ENCODE results near the gene ACTA2. TPM values are rescaled to one million over a fixed set of nuclear protein-coding genes. Genes with fewer than 3 reads are reported as not detected.

Gene ACTA2
- total RNA-seq, 1 donor from 2014 or later = 8.8 TPM

GRCh38 chr10:88957381-88957780, 4.8 kb upstream of the ACTA2 start:
- intact Hi-C loops (cut with micrococcal nuclease) = no loop called here
- Mint-ChIP-seq H3K9me3 (no peaks in the 10 kb centered on the region), H3K27me3 (peaks cover 1% of the 10 kb centered on the region), H3K4me3 (no peak overlapping the region), H3K4me1 (peaks cover 21% of the 10 kb centered on the region), H3K36me3 (ENCODE audit: low read depth) (peaks cover under 1% of the 10 kb centered on the region), H3K27ac (no peak overlapping the region)
- DNase-seq = no peak

DNA sequence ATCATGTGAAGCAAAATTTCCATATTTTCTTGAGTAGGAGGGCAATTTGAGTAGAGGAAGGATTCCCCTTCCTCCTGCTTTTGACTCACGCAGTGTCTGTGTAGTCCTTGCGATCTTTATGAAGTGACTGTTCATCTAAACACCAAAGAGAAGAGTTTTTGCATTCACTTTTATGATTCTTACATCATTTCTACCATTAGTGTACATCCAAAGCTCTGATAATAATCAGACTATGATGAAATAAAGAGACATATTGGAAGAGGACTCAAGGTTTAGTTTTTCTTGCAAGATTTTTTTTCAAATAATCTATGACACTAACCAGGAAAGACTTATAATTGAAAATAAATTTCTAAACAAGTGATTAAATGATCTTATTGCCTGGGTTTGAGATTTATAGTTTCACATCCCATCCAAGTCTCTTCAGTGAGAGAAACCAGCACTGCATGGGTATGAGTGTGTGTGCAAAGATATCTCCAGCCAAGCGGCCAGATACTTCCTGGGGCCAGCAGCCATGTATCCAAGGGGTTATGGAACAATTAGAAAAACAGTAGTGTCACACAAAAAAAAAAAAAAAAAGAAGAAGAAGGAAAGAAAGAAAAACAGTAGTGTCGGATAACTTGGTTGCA, 2.0 kb upstream of the ACTA2 start:
- intact Hi-C loops (cut with micrococcal nuclease) = no loop called here
- Mint-ChIP-seq H3K36me3 (ENCODE audit: low read depth) (peaks cover 2% of the 10 kb centered on the region), H3K4me3 (no peak overlapping the region), H3K27me3 (no peaks in the 10 kb centered on the region), H3K4me1 (no peaks in the 10 kb centered on the region), H3K9me3 (no peaks in the 10 kb centered on the region), H3K27ac (no peak overlapping the region)
- no peak for DNase-seq

GRCh38 chr10:88953662-88954061, 1.1 kb upstream of the ACTA2 start:
- Mint-ChIP-seq H3K4me1 (no peaks in the 10 kb centered on the region), H3K27me3 (no peaks in the 10 kb centered on the region), H3K4me3 (no peak overlapping the region), H3K27ac (no peak overlapping the region), H3K9me3 (no peaks in the 10 kb centered on the region), H3K36me3 (ENCODE audit: low read depth) (peaks cover 2% of the 10 kb centered on the region)
- intact Hi-C loops (cut with micrococcal nuclease) = no loop called here
- no peak for DNase-seq

DNA sequence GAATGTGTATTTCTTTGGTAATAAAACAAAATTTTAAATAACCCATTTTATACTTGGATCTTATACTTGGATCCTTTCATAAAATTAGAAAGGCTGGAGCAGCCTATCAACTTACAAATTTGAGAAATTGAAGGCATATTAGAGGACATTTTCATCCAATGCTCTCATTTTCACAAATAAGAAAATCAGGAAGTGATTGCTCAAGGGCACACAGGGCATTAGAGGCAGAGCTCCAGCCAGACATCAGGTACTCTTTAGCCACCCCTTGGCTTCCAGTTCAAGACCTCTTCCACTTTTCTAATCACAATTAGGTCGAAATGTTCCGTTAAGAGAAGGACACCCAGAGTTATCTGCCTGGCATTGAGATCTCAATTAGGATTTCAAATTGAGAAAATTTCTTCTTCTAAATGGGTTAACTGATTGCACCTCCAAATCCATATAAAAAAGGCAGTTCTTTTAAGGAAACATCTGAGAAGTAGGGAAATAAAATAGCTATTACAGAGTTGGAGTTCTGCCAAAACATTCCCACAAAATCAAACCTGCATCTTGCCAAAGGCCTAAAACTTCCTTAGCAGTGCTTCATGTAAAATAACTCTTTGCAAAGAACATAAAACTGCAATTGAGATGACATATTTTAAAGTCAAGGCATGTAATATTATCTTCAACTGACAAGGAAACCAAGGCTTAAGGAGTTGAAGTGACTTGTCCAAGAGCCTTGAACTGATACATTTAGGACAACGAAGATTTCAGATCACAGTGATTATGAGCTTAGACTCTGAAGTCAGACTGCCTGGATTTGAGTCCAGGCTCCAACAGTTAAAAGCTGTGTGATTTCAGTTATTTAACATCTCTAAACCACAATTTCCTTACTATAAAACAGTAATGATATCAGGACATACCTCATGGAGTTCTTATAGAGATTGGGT, 2.4 kb downstream of the ACTA2 start:
- H3K4me3 Mint-ChIP-seq = no peak overlapping the region
- intact Hi-C loops (cut with micrococcal nuclease) = no loop called here
- H3K4me1 Mint-ChIP-seq = peaks cover 4% of the 10 kb centered on the region
- H3K9me3 Mint-ChIP-seq = no peaks in the 10 kb centered on the region
- no peak overlapping the region for H3K27ac Mint-ChIP-seq
- peaks cover 9% of the 10 kb centered on the region for H3K36me3 Mint-ChIP-seq (ENCODE audit: low read depth)
- no peaks in the 10 kb centered on the region for H3K27me3 Mint-ChIP-seq
- no peak for DNase-seq

DNA sequence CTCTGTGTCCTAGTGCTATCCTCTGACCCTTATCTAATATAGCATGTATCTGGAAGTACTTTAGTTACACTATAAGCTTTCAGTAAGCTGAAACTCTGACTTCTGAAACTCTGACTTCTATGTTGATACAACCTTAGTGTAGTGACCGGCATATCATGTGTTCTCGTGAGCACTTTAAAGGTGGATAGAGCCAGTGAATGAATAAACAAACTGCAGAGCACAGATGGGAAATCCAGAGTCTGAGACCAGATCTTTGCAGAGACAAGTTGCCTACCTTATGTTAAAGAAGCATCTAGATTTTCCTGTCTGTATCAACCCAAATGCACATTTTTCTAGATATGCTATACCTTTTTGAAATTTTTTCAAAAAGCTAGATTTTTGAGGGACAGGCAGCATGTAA, 3.5 kb downstream of the ACTA2 start:
- Mint-ChIP-seq H3K27me3 (no peaks in the 10 kb centered on the region), H3K4me3 (no peak overlapping the region), H3K36me3 (ENCODE audit: low read depth) (peaks cover 9% of the 10 kb centered on the region), H3K27ac (no peak overlapping the region), H3K4me1 (peaks cover 12% of the 10 kb centered on the region), H3K9me3 (no peaks in the 10 kb centered on the region)
- no peak for DNase-seq
- intact Hi-C loops (cut with micrococcal nuclease) = no loop called here

DNA sequence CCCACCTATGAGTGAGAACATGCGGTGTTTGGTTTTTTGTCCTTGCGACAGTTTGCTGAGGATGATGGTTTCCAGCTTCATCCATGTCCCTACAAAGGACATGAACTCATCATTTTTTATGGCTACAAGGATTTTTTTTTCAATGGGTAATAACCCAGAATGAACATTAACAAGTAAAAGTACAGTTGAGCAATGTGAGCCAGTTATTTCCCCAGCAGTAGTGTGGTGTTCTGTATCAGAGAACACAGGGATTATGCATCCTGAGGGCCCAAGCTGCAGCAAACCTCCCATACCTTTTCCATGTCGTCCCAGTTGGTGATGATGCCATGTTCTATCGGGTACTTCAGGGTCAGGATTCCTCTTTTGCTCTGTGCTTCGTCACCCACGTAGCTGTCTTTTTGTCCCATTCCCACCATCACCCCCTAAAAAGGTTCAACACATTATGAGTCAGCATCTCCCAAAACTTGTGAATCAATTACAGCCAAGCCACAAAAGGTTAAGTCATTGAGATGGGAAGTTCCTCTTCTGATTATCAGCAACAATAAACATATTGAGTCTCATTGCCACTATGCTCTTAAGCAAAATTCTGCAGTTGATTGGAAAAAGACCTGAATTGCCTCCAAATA, 5.5 kb downstream of the ACTA2 start:
- Mint-ChIP-seq H3K4me3 (no peak overlapping the region), H3K9me3 (no peaks in the 10 kb centered on the region), H3K4me1 (peaks cover 12% of the 10 kb centered on the region), H3K27me3 (no peaks in the 10 kb centered on the region), H3K27ac (no peak overlapping the region), H3K36me3 (ENCODE audit: low read depth) (peaks cover 15% of the 10 kb centered on the region)
- intact Hi-C loops (cut with micrococcal nuclease) = no loop called here
- no peak for DNase-seq

- Mint-ChIP-seq H3K27me3 (no peaks in the 10 kb centered on the region), H3K9me3 (no peaks in the 10 kb centered on the region), H3K36me3 (ENCODE audit: low read depth) (peaks cover 21% of the 10 kb centered on the region), H3K4me1 (peaks cover 12% of the 10 kb centered on the region), H3K4me3 (no peak overlapping the region), H3K27ac (no peak overlapping the region)
- no peak for DNase-seq
- intact Hi-C loops (cut with micrococcal nuclease) = no loop called here
Measured at GRCh38 chr10:88946200-88946599, 6.4 kb downstream of the ACTA2 start.

DNA sequence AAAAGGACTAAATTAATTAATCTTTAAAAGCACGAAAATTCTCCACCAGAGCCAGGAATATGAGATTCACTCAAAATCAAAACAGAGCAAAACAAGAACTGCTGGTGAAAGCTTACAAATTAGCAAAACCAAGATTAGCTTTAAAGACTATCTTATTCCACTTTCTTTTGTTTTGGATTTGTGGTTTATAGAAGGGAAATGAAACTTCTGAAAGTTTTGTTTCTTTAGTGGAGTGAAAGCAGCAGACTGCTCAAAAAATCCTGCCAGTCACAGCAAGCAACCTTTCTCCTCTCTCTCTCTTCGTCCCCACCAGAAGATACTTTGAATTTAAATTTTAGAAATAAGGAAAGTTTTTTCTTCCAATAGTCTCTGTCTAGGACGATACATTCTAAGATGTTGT, 7.8 kb downstream of the ACTA2 start:
- peaks cover 22% of the 10 kb centered on the region for H3K36me3 Mint-ChIP-seq (ENCODE audit: low read depth)
- intact Hi-C loops (cut with micrococcal nuclease) = no loop called here
- no peak overlapping the region for H3K27ac Mint-ChIP-seq
- H3K9me3 Mint-ChIP-seq = no peaks in the 10 kb centered on the region
- H3K4me3 Mint-ChIP-seq = no peak overlapping the region
- H3K27me3 Mint-ChIP-seq = no peaks in the 10 kb centered on the region
- no peak for DNase-seq
- H3K4me1 Mint-ChIP-seq = peaks cover 12% of the 10 kb centered on the region

DNA sequence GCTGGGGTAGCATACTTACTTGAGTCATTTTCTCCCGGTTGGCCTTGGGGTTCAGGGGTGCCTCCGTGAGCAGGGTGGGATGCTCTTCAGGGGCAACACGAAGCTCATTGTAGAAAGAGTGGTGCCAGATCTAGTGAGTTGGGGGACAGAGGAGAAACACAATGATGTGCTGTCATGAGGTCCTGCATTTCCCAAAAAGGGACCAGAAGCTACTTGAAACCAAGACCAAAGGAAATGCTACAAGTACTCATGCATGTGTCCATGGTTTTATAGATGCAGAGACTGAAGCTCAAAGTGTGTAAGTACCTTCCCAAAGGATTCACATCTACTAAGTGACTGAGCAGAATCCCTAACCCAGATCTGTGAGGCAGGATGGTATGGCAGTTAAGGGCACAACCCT, 8.8 kb downstream of the ACTA2 start:
- no peaks in the 10 kb centered on the region for H3K9me3 Mint-ChIP-seq
- no peak overlapping the region for H3K4me3 Mint-ChIP-seq
- DNase-seq = no peak
- no peaks in the 10 kb centered on the region for H3K27me3 Mint-ChIP-seq
- intact Hi-C loops (cut with micrococcal nuclease) = no loop called here
- peaks cover 27% of the 10 kb centered on the region for H3K36me3 Mint-ChIP-seq (ENCODE audit: low read depth)
- H3K4me1 Mint-ChIP-seq = peaks cover 12% of the 10 kb centered on the region
- H3K27ac Mint-ChIP-seq = no peak overlapping the region

DNA sequence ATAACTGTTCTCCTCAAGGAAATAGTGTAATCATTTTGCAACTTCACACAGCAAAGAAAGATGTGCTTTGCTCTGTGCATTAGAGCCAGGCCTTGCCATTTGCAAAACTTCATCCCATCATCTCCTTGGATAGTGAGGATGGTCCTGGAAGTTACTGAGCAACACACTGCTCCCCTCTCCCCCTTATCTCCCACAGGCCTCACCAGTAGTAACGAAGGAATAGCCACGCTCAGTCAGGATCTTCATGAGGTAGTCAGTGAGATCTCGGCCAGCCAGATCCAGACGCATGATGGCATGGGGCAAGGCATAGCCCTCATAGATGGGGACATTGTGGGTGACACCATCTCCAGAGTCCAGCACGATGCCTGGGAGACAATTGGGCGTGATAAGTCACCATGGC, 11.5 kb downstream of the ACTA2 start:
- intact Hi-C loops (cut with micrococcal nuclease) = no loop called here
- no peak overlapping the region for H3K27ac Mint-ChIP-seq
- H3K27me3 Mint-ChIP-seq = no peaks in the 10 kb centered on the region
- H3K4me3 Mint-ChIP-seq = no peak overlapping the region
- no peaks in the 10 kb centered on the region for H3K9me3 Mint-ChIP-seq
- H3K36me3 Mint-ChIP-seq (ENCODE audit: low read depth) = peaks cover 34% of the 10 kb centered on the region
- DNase-seq = no peak
- peaks cover 11% of the 10 kb centered on the region for H3K4me1 Mint-ChIP-seq

DNA sequence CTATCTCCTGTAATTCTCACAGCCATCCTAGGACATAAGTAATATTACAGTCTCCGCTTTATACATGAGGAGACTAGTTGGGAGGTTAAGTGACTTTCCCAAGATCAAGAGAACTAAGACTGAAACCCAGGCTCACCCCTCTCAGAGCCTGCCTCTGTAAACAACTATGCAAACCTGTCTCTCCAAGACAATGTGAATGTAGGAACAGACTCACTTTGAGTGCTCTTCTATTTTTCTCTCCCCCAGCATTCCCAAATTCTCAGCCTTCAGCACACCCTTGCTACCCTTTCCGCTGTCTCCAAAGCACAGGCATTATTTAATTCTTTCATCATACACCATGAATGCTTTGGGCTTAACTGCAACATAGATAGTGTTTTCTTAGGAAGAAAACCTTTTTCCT, 13.6 kb downstream of the ACTA2 start:
- Mint-ChIP-seq H3K4me3 (no peak overlapping the region), H3K4me1 (peaks cover 15% of the 10 kb centered on the region), H3K36me3 (ENCODE audit: low read depth) (peaks cover 42% of the 10 kb centered on the region), H3K27me3 (no peaks in the 10 kb centered on the region), H3K27ac (no peak overlapping the region), H3K9me3 (no peaks in the 10 kb centered on the region)
- intact Hi-C loops (cut with micrococcal nuclease) = no loop called here
- no peak for DNase-seq

DNA sequence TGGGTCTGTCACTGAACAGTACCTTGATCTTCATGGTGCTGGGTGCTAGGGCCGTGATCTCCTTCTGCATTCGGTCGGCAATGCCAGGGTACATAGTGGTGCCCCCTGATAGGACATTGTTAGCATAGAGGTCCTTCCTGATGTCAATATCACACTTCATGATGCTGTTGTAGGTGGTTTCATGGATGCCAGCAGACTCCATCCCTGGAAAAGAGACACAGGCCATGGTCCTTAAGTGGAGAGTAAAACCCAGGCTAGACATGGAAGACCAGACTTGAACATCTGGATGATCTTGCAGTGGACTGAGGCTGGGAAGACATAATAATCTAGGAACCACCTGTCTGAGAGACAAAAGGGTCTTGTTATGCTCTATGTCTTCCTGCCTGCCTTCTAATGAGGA, 14.5 kb downstream of the ACTA2 start:
- Mint-ChIP-seq H3K4me1 (peaks cover 15% of the 10 kb centered on the region), H3K27ac (no peak overlapping the region)

GRCh38 chr10:88936656-88937055, 15.9 kb downstream of the ACTA2 start:
- H3K36me3 Mint-ChIP-seq (ENCODE audit: low read depth) = peaks cover 38% of the 10 kb centered on the region
- intact Hi-C loops (cut with micrococcal nuclease) = no loop called here
- H3K4me1 Mint-ChIP-seq = peaks cover 18% of the 10 kb centered on the region
- H3K27me3 Mint-ChIP-seq = no peaks in the 10 kb centered on the region
- H3K4me3 Mint-ChIP-seq = no peak overlapping the region
- no peaks in the 10 kb centered on the region for H3K9me3 Mint-ChIP-seq
- no peak overlapping the region for H3K27ac Mint-ChIP-seq
- DNase-seq = no peak

More for the DNA sequence above, 14.5 kb downstream of the ACTA2 start:
- peaks cover 43% of the 10 kb centered on the region for H3K36me3 Mint-ChIP-seq (ENCODE audit: low read depth)
- no peak overlapping the region for H3K4me3 Mint-ChIP-seq
- intact Hi-C loops (cut with micrococcal nuclease) = no loop called here
- no peak for DNase-seq
- no peaks in the 10 kb centered on the region for H3K27me3 Mint-ChIP-seq
- H3K9me3 Mint-ChIP-seq = no peaks in the 10 kb centered on the region
